Neural cell (in vitro differentiated cells): ENCODE data around the gene KIRREL3. TPM values are rescaled to one million over a fixed set of nuclear protein-coding genes. Genes with fewer than 3 reads are reported as not detected.

Experiments
- H2AFZ ChIP-seq: fragments of 200-600, 300-800 bp; sonication (generic), shearing (Covaris generic); 2 replicates; pipeline ENCODE4 v1.6.0; 2014; ENCODE audit warnings: low read depth, mild to moderate bottlenecking, antibody characterized with exemption, low read length, moderate library complexity
- H3F3A ChIP-seq: fragments of 200-600 bp; shearing (Covaris generic); 2 replicates; pipeline ENCODE4 v1.6.1; 2016; ENCODE audit warnings: mild to moderate bottlenecking, moderate library complexity, mixed read lengths, antibody characterized with exemption, low read length; ENCODE audit not compliant: insufficient read depth, poor library complexity, severe bottlenecking
- H3K27ac ChIP-seq: fragments of 200-600, 300-800 bp; sonication (generic), shearing (Covaris generic); 2 replicates; pipeline ENCODE4 v1.5.1; 2014; ENCODE audit warnings: mild to moderate bottlenecking, low read length, moderate library complexity
- H3K27me3 ChIP-seq: fragments of 300-800, 200-600 bp; sonication (generic), shearing (Covaris generic); 2 replicates; pipeline ENCODE4 v1.6.0; 2014; ENCODE audit warnings: mild to moderate bottlenecking, low read depth, low read length, moderate library complexity; ENCODE audit not compliant: insufficient read depth
- H3K36me3 ChIP-seq: fragments of 300-800, 200-600 bp; sonication (generic), shearing (Covaris generic); 2 replicates; pipeline ENCODE4 v1.5.1; 2014; ENCODE audit warnings: mild to moderate bottlenecking, antibody characterized with exemption, low read length, moderate library complexity; ENCODE audit not compliant: insufficient read depth
- H3K4me2 ChIP-seq: fragments of 300-800, 200-600 bp; sonication (generic), shearing (Covaris generic); 2 replicates; pipeline ENCODE4 v1.6.0; 2014; ENCODE audit warnings: mild to moderate bottlenecking, low read length
- H3K4me3 ChIP-seq: fragments of 300-800, 200-600 bp; sonication (generic), shearing (Covaris generic); 2 replicates; pipeline ENCODE4 v1.5.1; 2014; ENCODE audit warnings: mild to moderate bottlenecking, low read length, moderate library complexity
- H3K79me2 ChIP-seq: fragments of 200-600 bp; shearing (Covaris generic); replicated peaks from 2 replicates; pipeline ENCODE4 v1.6.0; 2014; ENCODE audit warnings: mild to moderate bottlenecking, low read length, moderate library complexity; ENCODE audit not compliant: insufficient read depth
- H3K9ac ChIP-seq: fragments of 300-800, 200-600 bp; sonication (generic), shearing (Covaris generic); 2 replicates; pipeline ENCODE4 v1.6.1; 2016; ENCODE audit warnings: mild to moderate bottlenecking, low read length, mixed read lengths
- H3K9me2 ChIP-seq: fragments of 200-600 bp; shearing (Covaris generic); 2 replicates; pipeline ENCODE4 v1.6.1; 2016; ENCODE audit warnings: mild to moderate bottlenecking, low read length, mixed read lengths; ENCODE audit not compliant: insufficient read depth
- H3K9me3 ChIP-seq: fragments of 200-600, 300-800 bp; sonication (generic), shearing (Covaris generic); 2 replicates; pipeline ENCODE4 v1.6.1; 2016; ENCODE audit warnings: mild to moderate bottlenecking, mixed run types, low read length, moderate library complexity, mixed read lengths
- H4K20me1 ChIP-seq: fragments of 200-600 bp; shearing (Covaris generic); 2 replicates; pipeline ENCODE4 v1.6.1; 2016; ENCODE audit warnings: mild to moderate bottlenecking, mixed run types; ENCODE audit not compliant: insufficient read depth
- CTCF ChIP-seq: fragments of 450-650 bp; IDR thresholded peaks from 2 replicates; pipeline ENCODE4 v1.5.1; 2014; ENCODE audit warnings: antibody characterized with exemption, mild to moderate bottlenecking, moderate library complexity; ENCODE audit not compliant: poor library complexity, severe bottlenecking
- EP300 ChIP-seq: fragments of 450-650 bp; conservative IDR thresholded peaks from 2 replicates; pipeline ENCODE4 v1.6.1; 2014; ENCODE audit warnings: antibody characterized with exemption, mild to moderate bottlenecking, moderate library complexity; ENCODE audit not compliant: poor library complexity, severe bottlenecking
- EZH2 ChIP-seq: fragments of 200-600, 300-800 bp; shearing (Covaris generic), sonication (generic); IDR thresholded peaks from 2 replicates; pipeline ENCODE4 v1.6.1; 2014; ENCODE audit warnings: antibody characterized with exemption, low read length, borderline replicate concordance, mild to moderate bottlenecking; ENCODE audit not compliant: insufficient read depth, poor library complexity, severe bottlenecking
- MXI1 ChIP-seq: fragments of 450-650 bp; conservative IDR thresholded peaks from 2 replicates; pipeline ENCODE4 v1.6.1; 2014; ENCODE audit warnings: antibody characterized with exemption, mild to moderate bottlenecking; ENCODE audit not compliant: poor library complexity, severe bottlenecking
- POLR2AphosphoS5 ChIP-seq: IDR thresholded peaks from 2 replicates; pipeline ENCODE4 v1.6.1; 2012
- RAD21 ChIP-seq: fragments of 450-650 bp; conservative IDR thresholded peaks from 2 replicates; pipeline ENCODE4 v1.6.1; 2014; ENCODE audit warnings: antibody characterized with exemption, mild to moderate bottlenecking, moderate library complexity
- REST ChIP-seq: IDR thresholded peaks from 2 replicates; pipeline ENCODE4 v1.6.1; 2012; ENCODE audit warnings: borderline replicate concordance
- SMC3 ChIP-seq: fragments of 450-650 bp; conservative IDR thresholded peaks from 2 replicates; pipeline ENCODE4 v1.6.1; 2014; ENCODE audit warnings: antibody characterized with exemption, mild to moderate bottlenecking, moderate library complexity; ENCODE audit not compliant: poor library complexity
- TAF1 ChIP-seq: IDR thresholded peaks from 2 replicates; pipeline ENCODE4 v1.6.1; 2012; ENCODE audit warnings: low read depth
- polyA plus RNA-seq: library from polyadenylated mRNA; depleted of rRNA; stranded (reverse); fragments of >200 nt; gene quantifications from 2 replicates; pipeline ENCODE4 v1.2.3, GENCODE V29; 2014

KIRREL3 gene
- polyA plus RNA-seq, 1 donor from 2014 or later, result 23.8 TPM

- Histone ChIP-seq H4K20me1 (no peaks in the 10 kb centered on the region), H3K27me3 (no peaks in the 10 kb centered on the region), H3K79me2 (no peaks in the 10 kb centered on the region), H3K4me2 (no peak overlapping the region), H3K9ac (no peak overlapping the region), H3K36me3 (no peaks in the 10 kb centered on the region), H2AFZ (no peak overlapping the region), H3K4me3 (no peak overlapping the region), H3K9me2 (no peaks in the 10 kb centered on the region), H3K27ac (no peak overlapping the region), H3K9me3 (no peaks in the 10 kb centered on the region), H3F3A (no peaks in the 10 kb centered on the region)
- TF ChIP-seq RAD21 (no peak), EZH2 (no peak), CTCF (no peak), TAF1 (no peak), REST (no peak), SMC3 (no peak), EP300 (no peak), MXI1 (no peak), POLR2AphosphoS5 (no peak)
Measured at GRCh38 chr11:126467046-126467370, 533.6 kb downstream of the KIRREL3 start.

- H3K79me2 ChIP-seq, result no peaks in the 10 kb centered on the region
- H3K27ac ChIP-seq, result no peak overlapping the region
- no peak overlapping the region for H3K4me2 ChIP-seq
- H3K4me3 ChIP-seq, result no peak overlapping the region
- no peaks in the 10 kb centered on the region for H3K27me3 ChIP-seq
- H3K9me2 ChIP-seq, result no peaks in the 10 kb centered on the region
- H3K9ac ChIP-seq, result no peak overlapping the region
- H3K36me3 ChIP-seq, result no peaks in the 10 kb centered on the region
- H2AFZ ChIP-seq, result no peak overlapping the region
- no peaks in the 10 kb centered on the region for H4K20me1 ChIP-seq
- no peaks in the 10 kb centered on the region for H3F3A ChIP-seq
- TF ChIP-seq REST (no peak), RAD21 (no peak), EP300 (no peak), MXI1 (no peak), EZH2 (no peak), POLR2AphosphoS5 (no peak), SMC3 (no peak), TAF1 (no peak), CTCF (no peak)
- no peaks in the 10 kb centered on the region for H3K9me3 ChIP-seq
Measured at GRCh38 chr11:126466236-126467045, 534.1 kb downstream of the KIRREL3 start.
